ENCODE results near the gene ACAP3.

DNA sequence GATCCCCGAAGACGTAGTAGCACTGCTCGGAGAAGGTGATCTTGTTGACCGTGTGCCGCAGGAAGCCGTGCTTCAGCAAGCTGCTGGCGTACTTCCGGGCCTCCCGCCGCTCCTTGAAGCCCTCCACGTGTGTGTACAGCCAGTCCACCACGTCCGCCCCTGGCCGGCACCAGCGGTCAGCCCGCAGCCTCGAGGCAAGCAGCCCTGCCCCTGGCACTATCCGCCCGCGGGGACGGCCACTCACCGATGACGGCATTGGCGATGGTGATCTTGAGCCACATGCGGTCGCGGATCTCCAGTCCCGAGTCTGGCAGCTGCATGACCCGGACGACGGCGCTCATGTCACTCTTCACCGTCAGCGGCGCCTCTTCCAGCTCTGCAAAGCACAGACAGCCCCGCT is 30.5 kb upstream of the ACAP3 start:
- TF ChIP-seq, protein P1, sequence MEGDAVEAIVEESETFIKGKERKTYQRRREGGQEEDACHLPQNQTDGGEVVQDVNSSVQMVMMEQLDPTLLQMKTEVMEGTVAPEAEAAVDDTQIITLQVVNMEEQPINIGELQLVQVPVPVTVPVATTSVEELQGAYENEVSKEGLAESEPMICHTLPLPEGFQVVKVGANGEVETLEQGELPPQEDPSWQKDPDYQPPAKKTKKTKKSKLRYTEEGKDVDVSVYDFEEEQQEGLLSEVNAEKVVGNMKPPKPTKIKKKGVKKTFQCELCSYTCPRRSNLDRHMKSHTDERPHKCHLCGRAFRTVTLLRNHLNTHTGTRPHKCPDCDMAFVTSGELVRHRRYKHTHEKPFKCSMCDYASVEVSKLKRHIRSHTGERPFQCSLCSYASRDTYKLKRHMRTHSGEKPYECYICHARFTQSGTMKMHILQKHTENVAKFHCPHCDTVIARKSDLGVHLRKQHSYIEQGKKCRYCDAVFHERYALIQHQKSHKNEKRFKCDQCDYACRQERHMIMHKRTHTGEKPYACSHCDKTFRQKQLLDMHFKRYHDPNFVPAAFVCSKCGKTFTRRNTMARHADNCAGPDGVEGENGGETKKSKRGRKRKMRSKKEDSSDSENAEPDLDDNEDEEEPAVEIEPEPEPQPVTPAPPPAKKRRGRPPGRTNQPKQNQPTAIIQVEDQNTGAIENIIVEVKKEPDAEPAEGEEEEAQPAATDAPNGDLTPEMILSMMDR (IDR thresholded peaks at IDR 0.05; ENCODE audit: insufficient read depth, low read length), result no peak
- TF ChIP-seq POLR2AphosphoS5 (IDR thresholded peaks at IDR 0.05; ENCODE audit: low read depth) (no peak), GABPA (IDR thresholded peaks at IDR 0.05; ENCODE audit: low read depth) (no peak)

All from HL-60 (cell line).